ENCODE data around the gene MTMR6.

The MTMR6 gene

DNA sequence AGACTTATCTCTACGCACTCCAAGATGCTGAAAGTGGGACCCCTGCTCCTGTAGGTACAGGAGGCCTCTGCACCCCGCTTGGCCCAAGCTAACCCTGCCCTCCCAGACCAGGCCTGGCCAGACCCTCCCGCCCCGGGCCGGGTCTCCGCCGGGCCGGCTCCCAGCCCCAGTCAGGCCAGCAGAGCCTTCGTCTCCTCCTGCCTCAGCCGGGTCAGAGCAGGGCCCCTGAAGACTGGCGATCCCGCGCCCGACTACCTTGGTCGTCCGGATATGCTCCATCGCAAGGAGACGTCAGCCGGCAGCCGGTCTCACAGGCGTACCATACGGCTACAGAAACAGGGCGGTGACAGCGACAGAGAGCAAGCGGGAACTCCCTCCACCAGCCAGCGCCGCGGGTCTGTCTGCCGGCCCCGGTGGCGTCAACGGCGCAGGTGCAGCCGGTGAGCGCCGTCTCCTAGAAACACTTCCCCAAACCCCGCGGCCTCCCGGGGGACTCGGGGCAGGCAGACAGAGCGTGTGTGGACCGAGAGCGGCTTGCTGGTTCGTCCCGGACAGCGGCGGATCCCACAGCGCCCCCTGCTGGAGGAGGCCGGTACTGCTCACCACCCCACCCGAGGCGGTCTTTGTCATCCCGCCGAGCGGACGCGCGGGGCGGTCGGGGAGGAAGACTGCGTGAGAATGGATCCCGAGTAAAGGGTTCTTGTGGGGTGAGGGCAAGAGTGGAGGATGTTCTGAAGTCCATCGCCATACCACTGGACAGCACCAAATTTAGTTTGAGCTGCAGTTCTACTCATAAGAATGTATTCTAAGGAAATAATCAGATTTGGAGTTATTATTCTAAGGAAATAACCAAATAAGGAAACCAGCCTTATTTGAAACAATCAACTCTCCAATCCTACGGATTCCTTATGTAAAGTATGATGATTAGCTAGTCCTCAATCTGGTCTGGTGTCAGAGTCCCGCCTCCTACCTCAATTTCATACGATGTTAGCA is at the start of gene MTMR6:
Gene MTMR6, minus strand, starts transcription at position 520 of the 993 bp plus-strand sequence. Its CDS starts 241 bp downstream, at position 279.
- DNase-seq (ENCODE audit: low read depth) = peak; percentile 77

GRCh38 chr13:25335856-25336255 is 48.6 kb upstream of the MTMR6 start:
- no peak for DNase-seq (ENCODE audit: low read depth)

GRCh38 chr13:25330541-25330940 is 43.3 kb upstream of the MTMR6 start:
- no peak for DNase-seq (ENCODE audit: low read depth)

- peak; percentile 49 for DNase-seq (ENCODE audit: low read depth)
Measured at GRCh38 chr13:25329706-25330105, 42.4 kb upstream of the MTMR6 start.

GRCh38 chr13:25324100-25324499 is 36.8 kb upstream of the MTMR6 start:
- no peak for DNase-seq (ENCODE audit: low read depth)

DNA sequence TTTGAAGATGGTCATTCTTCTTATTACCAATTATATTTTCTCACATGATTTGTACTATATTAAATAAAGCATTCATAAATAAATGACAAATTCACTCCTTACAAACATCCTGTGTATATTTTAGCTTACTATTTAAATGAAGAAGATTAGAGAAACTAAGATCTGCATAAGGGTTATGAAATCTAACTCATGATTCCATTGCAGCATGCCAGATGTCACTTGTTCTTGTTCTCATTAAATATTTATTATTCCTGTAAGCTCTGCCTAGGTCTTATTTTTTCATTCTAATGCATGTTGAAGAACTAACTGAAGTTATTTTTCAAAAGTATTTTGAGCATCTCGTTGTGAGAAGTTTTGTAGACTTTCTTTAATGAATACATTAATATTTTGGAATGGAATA is 32.5 kb upstream of the MTMR6 start:
- DNase-seq (ENCODE audit: low read depth) = no peak

DNA sequence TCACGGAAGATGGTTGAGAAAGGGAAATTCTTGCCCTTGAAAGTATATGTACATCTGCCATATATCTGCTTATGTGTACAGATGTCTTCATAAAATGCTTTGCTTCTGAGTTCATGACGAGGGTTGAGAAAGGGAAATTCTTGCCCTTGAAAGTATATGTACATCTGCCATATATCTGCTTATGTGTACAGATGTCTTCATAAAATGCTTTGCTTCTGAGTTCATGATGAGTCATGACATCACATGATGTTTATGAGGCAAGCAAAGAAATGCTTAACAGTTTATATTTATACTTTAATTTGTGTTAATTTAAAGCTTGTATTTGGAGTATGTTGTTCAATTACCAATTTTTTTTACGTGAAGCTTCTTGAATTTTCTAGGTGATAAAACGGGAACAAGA is 31.7 kb upstream of the MTMR6 start:
- DNase-seq (ENCODE audit: low read depth) = peak; percentile 37

DNA sequence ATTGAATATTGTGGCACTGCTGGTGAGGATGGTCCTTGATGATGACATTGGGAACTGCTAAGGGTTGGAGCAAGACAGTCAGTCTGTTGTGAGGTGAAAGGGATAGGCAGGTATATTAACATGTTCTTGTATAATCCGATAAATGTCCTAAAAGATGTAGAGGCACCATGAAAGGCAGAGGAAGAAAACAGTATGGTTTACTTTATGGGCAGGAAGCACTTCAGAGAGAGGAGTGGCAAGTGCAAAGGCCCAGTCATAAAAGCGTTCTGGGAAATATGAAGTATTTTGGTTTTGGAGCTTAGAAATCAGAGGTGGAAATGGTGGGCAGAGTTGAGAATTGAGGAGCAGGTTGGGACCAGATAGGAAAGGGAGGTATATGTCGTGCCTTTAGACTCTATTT is 23.6 kb upstream of the MTMR6 start:
- DNase-seq (ENCODE audit: low read depth) = no peak

GRCh38 chr13:25306671-25307464 is 19.6 kb upstream of the MTMR6 start:
- no peak for DNase-seq (ENCODE audit: low read depth)

DNA sequence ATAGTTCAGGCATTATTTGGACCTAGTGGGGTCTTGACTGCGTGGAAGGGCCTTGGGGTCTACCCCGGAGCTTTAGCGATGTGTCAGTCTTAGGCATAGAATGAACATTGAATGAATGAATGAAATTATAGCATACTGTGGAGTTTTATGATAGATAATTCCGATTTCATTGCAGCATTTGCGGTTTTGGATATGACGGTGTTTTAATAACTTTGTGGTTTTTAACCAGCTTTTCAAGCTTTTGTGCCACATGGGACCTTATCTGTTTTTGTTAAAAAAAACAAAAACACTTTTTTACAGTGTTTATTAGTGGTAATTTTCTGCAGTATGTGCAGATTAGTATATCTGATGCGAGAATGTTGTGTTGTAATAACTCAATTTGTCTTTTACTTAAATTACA is 14.8 kb upstream of the MTMR6 start:
- DNase-seq (ENCODE audit: low read depth) = no peak

GRCh38 chr13:25301347-25302113 is 14.2 kb upstream of the MTMR6 start, which contains the start of gene NUP58:
Gene NUP58, plus strand, starts transcription at chr13:25301625. Its CDS starts 149 bp downstream, at chr13:25301774.
- DNase-seq (ENCODE audit: low read depth) = peak; percentile 88

DNA sequence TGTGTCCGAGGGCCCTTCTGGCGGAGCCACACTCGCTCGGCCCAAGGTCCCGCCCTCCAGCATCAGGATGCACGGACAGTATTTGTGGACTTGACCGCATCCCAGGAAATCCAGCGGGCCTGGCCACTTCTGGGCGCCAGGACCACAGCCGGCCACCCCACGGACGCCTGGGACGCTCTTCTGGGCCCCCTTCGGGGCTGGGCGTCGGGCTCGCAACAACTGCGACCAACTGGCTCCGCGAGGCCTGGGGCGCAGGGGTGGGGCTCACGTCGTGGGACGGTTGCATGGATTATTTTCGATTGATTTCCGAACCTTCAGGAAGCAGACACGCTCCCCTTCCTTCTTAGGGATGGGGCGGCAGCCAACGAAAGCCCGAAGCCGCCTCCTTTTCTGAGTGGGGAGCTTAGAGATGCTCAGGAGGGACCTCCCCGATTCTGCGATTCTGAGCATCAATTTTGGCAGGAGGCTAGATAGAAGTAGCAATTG is 13.6 kb upstream of the MTMR6 start:
- DNase-seq (ENCODE audit: low read depth) = no peak

- no peak for DNase-seq (ENCODE audit: low read depth)
Measured at GRCh38 chr13:25295701-25296100, 8.4 kb upstream of the MTMR6 start.

DNA sequence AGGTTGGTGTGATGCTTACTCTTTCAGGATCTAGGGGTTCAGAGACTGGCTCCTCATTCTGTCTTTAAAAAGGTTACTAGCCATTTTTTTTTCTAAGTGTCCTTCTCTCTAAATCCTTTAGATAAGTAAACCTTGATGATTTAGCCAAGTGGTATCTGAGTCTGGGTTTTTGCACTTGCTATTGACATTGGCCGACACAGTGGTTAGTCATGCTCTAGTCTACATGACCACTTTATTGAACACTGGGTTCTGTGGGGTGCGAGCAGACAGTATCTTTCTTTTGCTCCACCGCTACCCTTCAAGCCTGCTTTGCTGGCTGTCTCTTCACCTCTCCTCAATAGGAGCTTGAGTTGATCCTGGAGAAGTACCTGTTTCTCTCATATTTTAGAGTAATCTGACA is 7.9 kb upstream of the MTMR6 start:
- no peak for DNase-seq (ENCODE audit: low read depth)

- DNase-seq (ENCODE audit: low read depth) = no peak
Measured at GRCh38 chr13:25292301-25292700, 5.0 kb upstream of the MTMR6 start.

- no peak for DNase-seq (ENCODE audit: low read depth)
Measured at GRCh38 chr13:25291691-25292090, 4.4 kb upstream of the MTMR6 start.

DNA sequence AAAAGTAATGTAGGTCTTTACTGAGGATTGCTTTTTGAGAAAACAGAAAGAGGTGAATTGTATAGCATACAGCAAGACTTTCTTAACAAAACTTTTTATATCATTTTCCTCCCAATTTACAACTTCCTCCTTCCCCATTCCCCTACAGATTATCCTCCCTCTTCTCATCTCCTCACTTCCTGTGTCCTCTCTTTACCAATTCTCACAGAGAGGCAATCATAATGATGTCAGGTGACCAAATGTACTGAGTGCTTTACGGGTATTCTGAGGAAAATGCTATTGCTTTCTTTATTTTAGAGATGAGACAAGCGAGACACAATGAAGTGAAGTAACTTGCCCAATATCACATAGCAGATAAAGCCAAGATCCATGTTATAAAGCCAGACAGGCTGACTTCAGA is 1.7 kb upstream of the MTMR6 start:
- DNase-seq (ENCODE audit: low read depth) = no peak

DNA sequence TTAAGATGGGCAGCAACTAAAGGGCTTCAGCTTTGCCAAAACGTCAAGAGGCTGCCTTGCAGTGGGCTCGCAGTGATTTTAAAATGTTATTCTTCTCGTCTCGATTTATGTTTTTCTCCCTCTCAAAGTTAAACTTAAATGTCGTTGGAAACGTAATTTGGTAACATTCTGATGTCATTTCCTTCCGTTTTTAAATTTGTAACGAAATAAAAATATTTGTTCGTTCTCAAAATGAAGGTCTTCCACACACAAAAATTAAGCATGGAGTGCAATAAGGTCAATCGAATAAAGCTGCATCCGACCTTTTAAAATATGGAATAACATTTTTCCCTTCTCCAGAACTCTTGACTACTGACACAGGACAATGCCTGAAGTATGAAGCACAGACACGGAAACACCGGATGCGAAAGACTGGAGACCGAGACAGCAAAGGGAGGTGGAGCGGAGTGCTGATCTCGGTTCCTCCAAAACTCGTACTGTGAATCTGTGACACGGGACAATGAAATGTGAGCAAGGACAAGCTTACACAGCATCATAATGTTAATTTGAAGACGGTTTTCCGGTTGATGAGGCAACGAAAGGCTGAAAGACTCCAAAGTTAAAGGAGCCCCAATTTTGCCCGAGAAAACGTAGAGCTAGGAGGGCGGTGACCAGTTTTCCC is 850 bp downstream of the MTMR6 start:
- no peak for DNase-seq (ENCODE audit: low read depth)

GRCh38 chr13:25281935-25282332 is 5.4 kb downstream of the MTMR6 start:
- no peak for DNase-seq (ENCODE audit: low read depth)

GRCh38 chr13:25281193-25281934 is 5.9 kb downstream of the MTMR6 start:
- DNase-seq (ENCODE audit: low read depth) = no peak

DNA sequence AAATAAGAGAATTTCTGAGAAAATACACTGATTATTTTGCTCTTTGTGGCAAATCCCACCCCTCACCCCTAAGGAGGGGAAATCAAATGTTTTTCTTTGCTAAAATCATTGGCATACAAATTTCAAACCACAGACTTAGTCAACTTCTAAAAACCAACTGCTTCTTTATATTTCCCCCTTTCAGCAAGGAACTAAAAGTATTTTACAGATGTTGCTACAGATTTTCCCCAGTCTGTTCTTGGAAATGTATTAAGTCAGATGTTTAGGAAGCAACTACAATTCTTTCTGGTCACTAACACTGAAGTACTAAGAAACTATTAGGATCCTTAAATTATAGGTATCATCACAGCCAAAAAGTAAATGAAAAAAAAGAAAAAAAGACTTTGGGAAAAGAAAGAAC is 6.9 kb downstream of the MTMR6 start:
- DNase-seq (ENCODE audit: low read depth) = no peak
